Cardiac muscle cell (in vitro differentiated cells and primary cell): ENCODE measurements around the gene AUTS2. TPM values are rescaled to one million over a fixed set of nuclear protein-coding genes. Genes with fewer than 3 reads are reported as not detected.

Source experiments
- DNase-seq, 2 donors: peaks; one replicate each; pipeline versions ENCODE4 v3.0.0 to v3.0.0-alpha.2; 2010 to 2017; ENCODE audit warnings: low read depth in 1 of 2, low spot score in 1 of 2
- H3K27ac ChIP-seq: fragments of 200-600 bp; sonication (generic); 2 replicates; pipeline ENCODE4 v1.5.1; 2016
- H3K27me3 ChIP-seq: fragments of 200-600 bp; sonication (generic); 2 replicates; pipeline ENCODE4 v1.6.0; 2016; ENCODE audit warnings: control low read depth
- H3K36me3 ChIP-seq: fragments of 200-600 bp; sonication (generic); 2 replicates; pipeline ENCODE4 v1.5.1; 2016; ENCODE audit warnings: control low read depth
- H3K4me1 ChIP-seq: fragments of 200-600 bp; sonication (generic); 2 replicates; pipeline ENCODE4 v1.8.1; 2017; ENCODE audit warnings: low read depth, mild to moderate bottlenecking, mixed run types
- H3K4me3 ChIP-seq: fragments of 200-600 bp; sonication (generic); 2 replicates; pipeline ENCODE4 v1.5.1; 2016; ENCODE audit warnings: mild to moderate bottlenecking
- H3K9me3 ChIP-seq: fragments of 200-600 bp; sonication (generic); 2 replicates; pipeline ENCODE4 v1.5.1; 2017; ENCODE audit warnings: low read depth, mild to moderate bottlenecking, control low read depth
- CTCF ChIP-seq: IDR thresholded peaks from 2 replicates; pipeline ENCODE4 v1.5.1; 2012; ENCODE audit warnings: low read depth, mild to moderate bottlenecking, low read length
- polyA plus RNA-seq: library from polyadenylated mRNA; unstranded; fragments of >200 nt; fragmentation: Nextera tagmentation; extraction: Ambion mirVana; gene quantifications from 2 replicates; pipeline ENCODE4 v1.2.1, GENCODE V29; 2016
- total RNA-seq: library from RNA; depleted of rRNA; stranded (reverse); fragments of >200 nt; gene quantifications from 2 replicates; pipeline ENCODE4 v1.2.3, GENCODE V29; 2016

Gene AUTS2
- total and polyA plus RNA-seq, 2 experiments from 2014 or later: 41.0 to 45.5 TPM

GRCh38 chr7:70777251-70777650 is 1179.0 kb downstream of the AUTS2 start:
- H3K36me3 ChIP-seq: peaks cover 12% of the 10 kb centered on the region
- H3K9me3 ChIP-seq: no peaks in the 10 kb centered on the region
- no peak for TF ChIP-seq CTCF
- no peak overlapping the region for H3K4me3 ChIP-seq
- no peaks in the 10 kb centered on the region for H3K27me3 ChIP-seq
- no peaks in the 10 kb centered on the region for H3K4me1 ChIP-seq
- no peak overlapping the region for H3K27ac ChIP-seq
- no peak for DNase-seq

GRCh38 chr7:70778585-70778984 is 1180.3 kb downstream of the AUTS2 start:
- Histone ChIP-seq H3K9me3 (no peaks in the 10 kb centered on the region), H3K36me3 (peaks cover 17% of the 10 kb centered on the region), H3K4me3 (no peak overlapping the region), H3K27ac (no peak overlapping the region), H3K27me3 (no peaks in the 10 kb centered on the region), H3K4me1 (no peaks in the 10 kb centered on the region)
- no peak for TF ChIP-seq CTCF
- DNase-seq: no peak

- no peak overlapping the region for H3K4me3 ChIP-seq
- no peaks in the 10 kb centered on the region for H3K27me3 ChIP-seq
- H3K27ac ChIP-seq: no peak overlapping the region
- DNase-seq: no peak
- no peaks in the 10 kb centered on the region for H3K9me3 ChIP-seq
- no peak for TF ChIP-seq CTCF
- H3K36me3 ChIP-seq: peaks cover 23% of the 10 kb centered on the region
- H3K4me1 ChIP-seq: no peaks in the 10 kb centered on the region
These were observed 1181.0 kb downstream of the AUTS2 start for GRCh38 chr7:70779321-70779720.

GRCh38 chr7:70781922-70782311 is 1183.6 kb downstream of the AUTS2 start:
- no peaks in the 10 kb centered on the region for H3K27me3 ChIP-seq
- H3K27ac ChIP-seq: no peak overlapping the region
- no peak for TF ChIP-seq CTCF
- H3K9me3 ChIP-seq: no peaks in the 10 kb centered on the region
- H3K4me3 ChIP-seq: no peak overlapping the region
- DNase-seq: no peak
- H3K4me1 ChIP-seq: no peaks in the 10 kb centered on the region
- peaks cover 41% of the 10 kb centered on the region for H3K36me3 ChIP-seq

GRCh38 chr7:70782796-70783195 is 1184.5 kb downstream of the AUTS2 start:
- TF ChIP-seq CTCF: no peak
- Histone ChIP-seq H3K27ac (no peak overlapping the region), H3K9me3 (no peaks in the 10 kb centered on the region), H3K4me1 (no peaks in the 10 kb centered on the region), H3K4me3 (no peak overlapping the region), H3K36me3 (peaks cover 40% of the 10 kb centered on the region), H3K27me3 (no peaks in the 10 kb centered on the region)
- no peak for DNase-seq

- Histone ChIP-seq H3K4me3 (no peak overlapping the region), H3K4me1 (no peaks in the 10 kb centered on the region), H3K27me3 (no peaks in the 10 kb centered on the region), H3K9me3 (no peaks in the 10 kb centered on the region), H3K36me3 (peaks cover 58% of the 10 kb centered on the region), H3K27ac (no peak overlapping the region)
- DNase-seq: no peak
- no peak for TF ChIP-seq CTCF
These were observed 1187.2 kb downstream of the AUTS2 start for GRCh38 chr7:70785427-70785826.
